Measurements from ENCODE around the gene ENPP1.

ENPP1 gene

GRCh38 chr6:131813991-131814390 is 6.2 kb downstream of the ENPP1 start:
- H3K9ac ChIP-seq = no peak overlapping the region
- no peak overlapping the region for H3K27ac ChIP-seq
- no peak for TF ChIP-seq Cebpa-rat (IDR thresholded peaks at IDR 0.05)

GRCh38 chr6:131816869-131817268 is 9.0 kb downstream of the ENPP1 start:
- no peaks in the 10 kb centered on the region for H3K9me3 ChIP-seq (replicated peaks in 1 of 11)
- no peak for TF ChIP-seq Cebpa-rat (IDR thresholded peaks at IDR 0.05)
- H3K4me1 ChIP-seq = no peaks in the 10 kb centered on the region
- H3K9ac ChIP-seq = no peak overlapping the region
- no peaks in the 10 kb centered on the region for H3K36me3 ChIP-seq
- peaks cover 0 to 7% (median 0%) of the 10 kb centered on the region in 11 experiments; a peak in 3 of 22 replicates for H3K27me3 ChIP-seq
- H3K4me3 ChIP-seq = no peak overlapping the region
- no peaks in the 10 kb centered on the region for H4K20me1 ChIP-seq
- H3K27ac ChIP-seq = no peak overlapping the region
- no peak overlapping the region for H3K4me2 ChIP-seq

More at GRCh38 chr6:131813991-131814390, 6.2 kb downstream of the ENPP1 start:
- Histone ChIP-seq H3K4me2 (no peak overlapping the region), H3K27me3 (peaks cover 0 to 30% (median 11%) of the 10 kb centered on the region in 11 experiments; a peak in 20 of 22 replicates), H3K4me3 (no peak overlapping the region), H3K9me3 (replicated peaks in 1 of 11) (no peaks in the 10 kb centered on the region), H3K4me1 (peaks cover 0 to under 1% (median 0%) of the 10 kb centered on the region in 10 experiments; a peak in 1 of 20 replicates), H4K20me1 (no peaks in the 10 kb centered on the region; a peak in 1 of 22 replicates), H3K36me3 (no peaks in the 10 kb centered on the region)

GRCh38 chr6:131819572-131820124 is 11.8 kb downstream of the ENPP1 start:
- Histone ChIP-seq H3K36me3 (no peaks in the 10 kb centered on the region), H3K9me3 (replicated peaks in 1 of 11) (no peaks in the 10 kb centered on the region), H3K27me3 (no peaks in the 10 kb centered on the region), H3K4me3 (no peak overlapping the region), H3K4me1 (no peaks in the 10 kb centered on the region), H3K27ac (no peak overlapping the region), H3K4me2 (no peak overlapping the region), H3K9ac (no peak overlapping the region), H4K20me1 (no peaks in the 10 kb centered on the region)
- no peak for TF ChIP-seq Cebpa-rat (IDR thresholded peaks at IDR 0.05)

GRCh38 chr6:131821010-131821807 is 13.4 kb downstream of the ENPP1 start:
- Histone ChIP-seq H3K27ac (no peak overlapping the region), H3K4me2 (no peak overlapping the region), H3K9me3 (replicated peaks in 1 of 11) (no peaks in the 10 kb centered on the region), H3K36me3 (no peaks in the 10 kb centered on the region), H3K9ac (no peak overlapping the region), H3K4me1 (no peaks in the 10 kb centered on the region), H3K4me3 (no peak overlapping the region), H4K20me1 (no peaks in the 10 kb centered on the region), H3K27me3 (no peaks in the 10 kb centered on the region)
- TF ChIP-seq Cebpa-rat (IDR thresholded peaks at IDR 0.05) = no peak

GRCh38 chr6:131822119-131822518 is 14.3 kb downstream of the ENPP1 start:
- H3K9me3 ChIP-seq (replicated peaks in 1 of 11) = no peaks in the 10 kb centered on the region
- H3K9ac ChIP-seq = no peak overlapping the region
- H3K27ac ChIP-seq = no peak overlapping the region
- no peak overlapping the region for H3K4me2 ChIP-seq
- no peak for TF ChIP-seq Cebpa-rat (IDR thresholded peaks at IDR 0.05)
- no peaks in the 10 kb centered on the region for H3K36me3 ChIP-seq
- H3K27me3 ChIP-seq = no peaks in the 10 kb centered on the region
- H3K4me1 ChIP-seq = no peaks in the 10 kb centered on the region
- H4K20me1 ChIP-seq = no peaks in the 10 kb centered on the region
- H3K4me3 ChIP-seq = no peak overlapping the region

GRCh38 chr6:131823276-131823902 is 15.6 kb downstream of the ENPP1 start:
- H3K36me3 ChIP-seq = no peaks in the 10 kb centered on the region
- H3K27me3 ChIP-seq = no peaks in the 10 kb centered on the region
- no peak overlapping the region for H3K4me2 ChIP-seq
- H3K4me3 ChIP-seq = no peak overlapping the region
- H3K9me3 ChIP-seq (replicated peaks in 1 of 11) = no peaks in the 10 kb centered on the region
- TF ChIP-seq Cebpa-rat (IDR thresholded peaks at IDR 0.05) = no peak
- H3K4me1 ChIP-seq = no peaks in the 10 kb centered on the region
- no peaks in the 10 kb centered on the region for H4K20me1 ChIP-seq
- H3K27ac ChIP-seq = no peak overlapping the region
- no peak overlapping the region for H3K9ac ChIP-seq

GRCh38 chr6:131825946-131826345 is 18.1 kb downstream of the ENPP1 start:
- H3K36me3 ChIP-seq = no peaks in the 10 kb centered on the region
- no peaks in the 10 kb centered on the region for H3K9me3 ChIP-seq (replicated peaks in 1 of 11)
- TF ChIP-seq Cebpa-rat (IDR thresholded peaks at IDR 0.05) = no peak
- H3K4me3 ChIP-seq = no peak overlapping the region
- H3K27ac ChIP-seq = no peak overlapping the region
- no peaks in the 10 kb centered on the region for H4K20me1 ChIP-seq
- no peak overlapping the region for H3K4me2 ChIP-seq
- H3K27me3 ChIP-seq = no peaks in the 10 kb centered on the region
- H3K9ac ChIP-seq = no peak overlapping the region
- no peaks in the 10 kb centered on the region for H3K4me1 ChIP-seq

GRCh38 chr6:131828080-131828479 is 20.3 kb downstream of the ENPP1 start:
- TF ChIP-seq Cebpa-rat (IDR thresholded peaks at IDR 0.05) = no peak
- Histone ChIP-seq H4K20me1 (no peaks in the 10 kb centered on the region), H3K4me2 (no peak overlapping the region), H3K4me1 (no peaks in the 10 kb centered on the region), H3K9me3 (replicated peaks in 1 of 11) (no peaks in the 10 kb centered on the region), H3K9ac (no peak overlapping the region), H3K27ac (no peak overlapping the region), H3K36me3 (no peaks in the 10 kb centered on the region), H3K4me3 (no peak overlapping the region), H3K27me3 (no peaks in the 10 kb centered on the region)

- H3K27me3 ChIP-seq = no peaks in the 10 kb centered on the region
- H3K9ac ChIP-seq = no peak overlapping the region
- H4K20me1 ChIP-seq = no peaks in the 10 kb centered on the region
- no peak overlapping the region for H3K4me3 ChIP-seq
- no peak overlapping the region for H3K27ac ChIP-seq
- no peaks in the 10 kb centered on the region for H3K9me3 ChIP-seq (replicated peaks in 1 of 11)
- TF ChIP-seq Cebpa-rat (IDR thresholded peaks at IDR 0.05) = no peak
- no peak overlapping the region for H3K4me2 ChIP-seq
- no peaks in the 10 kb centered on the region for H3K4me1 ChIP-seq
- no peaks in the 10 kb centered on the region for H3K36me3 ChIP-seq
Observed at GRCh38 chr6:131828951-131829350, 21.1 kb downstream of the ENPP1 start.

Measured in BLaER1 treated with 17β-estradiol and CSF1 and Interleukin-3, amounts not matched to agents 10 nM and 100 nM (cell line).